ENCODE data around the gene TBX4.

Gene TBX4

DNA sequence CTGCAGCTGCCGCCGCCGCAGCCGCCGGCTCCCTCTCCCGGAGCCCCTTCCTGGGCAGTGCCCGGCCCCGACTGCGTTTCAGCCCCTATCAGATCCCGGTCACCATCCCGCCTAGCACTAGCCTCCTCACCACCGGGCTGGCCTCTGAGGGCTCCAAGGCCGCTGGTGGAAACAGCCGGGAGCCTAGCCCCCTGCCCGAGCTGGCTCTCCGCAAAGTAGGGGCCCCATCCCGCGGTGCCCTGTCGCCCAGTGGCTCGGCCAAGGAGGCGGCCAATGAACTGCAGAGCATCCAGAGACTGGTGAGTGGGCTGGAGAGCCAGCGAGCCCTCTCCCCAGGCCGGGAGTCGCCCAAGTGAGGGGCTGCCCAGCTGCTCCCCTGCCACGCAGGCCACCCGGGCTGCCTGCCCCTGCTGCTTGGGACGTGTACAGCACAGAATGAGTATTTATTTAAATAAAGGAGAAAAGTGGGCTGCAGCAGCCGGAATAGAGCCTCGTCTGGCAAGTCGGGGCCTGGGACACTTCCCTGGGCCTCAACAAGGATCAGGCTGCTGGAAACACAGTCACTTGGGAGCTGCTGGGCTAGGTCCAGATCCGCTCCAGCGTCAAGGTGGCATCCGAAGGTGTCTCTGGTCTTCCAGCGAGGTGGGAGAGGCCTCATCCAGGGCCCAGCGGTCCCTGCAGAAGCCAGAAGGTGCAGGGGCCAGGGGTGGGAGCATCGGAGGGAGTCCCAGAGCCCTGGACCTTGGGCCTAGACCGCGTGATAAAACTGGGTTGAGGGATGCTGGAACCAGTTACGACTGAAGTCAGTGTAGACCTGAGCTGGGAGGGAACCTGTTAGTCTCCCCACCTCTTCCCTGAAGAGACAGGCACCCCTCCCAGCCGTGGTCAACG lies 43.8 kb upstream of the TBX4 start:
- Histone ChIP-seq H3K9ac (ENCODE audit: low read depth in 1 of 2, low read length in 2 of 2) (no peak overlapping the region), H3K36me3 (ENCODE audit: control insufficient read depth in 1 of 2, insufficient read depth in 2 of 2, low read length in 2 of 2) (no peaks in the 10 kb centered on the region), H3K27me3 (ENCODE audit: control insufficient read depth in 1 of 2, insufficient read depth in 2 of 2, low read length in 2 of 2) (peaks cover 72 to 73% of the 10 kb centered on the region in 2 donors), H3K9me3 (ENCODE audit: control insufficient read depth in 1 of 2, low read length in 2 of 2) (no peaks in the 10 kb centered on the region), H3K27ac (ENCODE audit: low read depth, low read length) (peak overlapping the region; percentile 0), H3K4me3 (ENCODE audit: low read depth in 1 of 2, low read length in 2 of 2) (peak overlapping the region in 1 of 2 donors; percentile 65), H3K4me1 (ENCODE audit: control insufficient read depth in 1 of 2, insufficient read depth in 2 of 2, low read length in 2 of 2) (peaks cover 0 to 25% of the 10 kb centered on the region in 2 donors)

DNA sequence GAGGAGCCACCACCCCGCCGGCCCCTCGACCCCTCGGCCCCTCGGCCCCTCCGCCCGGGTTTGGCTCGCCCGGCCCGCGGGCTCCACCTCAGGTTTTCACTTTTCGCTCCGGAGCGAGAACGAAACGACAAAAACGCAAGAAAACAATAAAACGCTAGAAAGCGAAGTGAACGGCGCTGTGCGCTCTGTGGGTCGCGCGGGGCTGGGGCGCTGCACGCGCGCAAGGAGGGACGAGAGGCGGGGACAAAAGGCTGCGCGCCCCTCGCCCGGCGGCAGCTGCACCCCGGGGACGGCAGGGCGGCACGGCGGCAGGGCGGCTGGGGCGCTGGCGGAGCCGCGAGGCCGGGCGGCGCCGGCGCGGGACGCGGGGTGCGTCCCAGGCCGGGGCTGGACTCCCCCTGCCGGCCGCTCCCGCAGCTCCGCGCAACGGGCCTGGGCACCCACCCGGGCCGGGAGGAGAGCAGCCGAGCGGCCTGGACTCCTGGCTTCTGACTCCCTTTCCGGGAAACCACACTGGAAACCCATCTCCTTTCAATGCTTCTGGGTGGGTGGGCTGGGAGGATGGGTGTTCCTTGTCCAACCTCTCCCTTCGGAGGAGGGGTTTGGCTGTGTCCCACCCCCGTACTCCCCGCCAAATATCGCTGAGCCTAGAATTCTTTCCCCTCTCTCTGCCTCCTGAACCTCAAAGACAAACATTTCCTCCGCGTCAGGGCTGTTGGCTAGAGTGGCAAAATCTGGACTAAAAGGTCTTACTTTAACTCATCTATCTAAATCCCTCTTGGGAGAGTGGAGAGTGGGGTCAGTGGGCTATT lies 42.7 kb upstream of the TBX4 start:
- Histone ChIP-seq H3K4me3 (ENCODE audit: low read depth in 1 of 2, low read length in 2 of 2) (peak overlapping the region; percentile 40 to 65), H3K36me3 (ENCODE audit: control insufficient read depth in 1 of 2, insufficient read depth in 2 of 2, low read length in 2 of 2) (no peaks in the 10 kb centered on the region), H3K9ac (ENCODE audit: low read depth in 1 of 2, low read length in 2 of 2) (no peak overlapping the region), H3K9me3 (ENCODE audit: control insufficient read depth in 1 of 2, low read length in 2 of 2) (no peaks in the 10 kb centered on the region), H3K27ac (ENCODE audit: low read depth, low read length) (peak overlapping the region; percentile 42), H3K27me3 (ENCODE audit: control insufficient read depth in 1 of 2, insufficient read depth in 2 of 2, low read length in 2 of 2) (peaks cover 63 to 64% of the 10 kb centered on the region in 2 donors), H3K4me1 (ENCODE audit: control insufficient read depth in 1 of 2, insufficient read depth in 2 of 2, low read length in 2 of 2) (peaks cover 0 to 25% of the 10 kb centered on the region in 2 donors)

DNA sequence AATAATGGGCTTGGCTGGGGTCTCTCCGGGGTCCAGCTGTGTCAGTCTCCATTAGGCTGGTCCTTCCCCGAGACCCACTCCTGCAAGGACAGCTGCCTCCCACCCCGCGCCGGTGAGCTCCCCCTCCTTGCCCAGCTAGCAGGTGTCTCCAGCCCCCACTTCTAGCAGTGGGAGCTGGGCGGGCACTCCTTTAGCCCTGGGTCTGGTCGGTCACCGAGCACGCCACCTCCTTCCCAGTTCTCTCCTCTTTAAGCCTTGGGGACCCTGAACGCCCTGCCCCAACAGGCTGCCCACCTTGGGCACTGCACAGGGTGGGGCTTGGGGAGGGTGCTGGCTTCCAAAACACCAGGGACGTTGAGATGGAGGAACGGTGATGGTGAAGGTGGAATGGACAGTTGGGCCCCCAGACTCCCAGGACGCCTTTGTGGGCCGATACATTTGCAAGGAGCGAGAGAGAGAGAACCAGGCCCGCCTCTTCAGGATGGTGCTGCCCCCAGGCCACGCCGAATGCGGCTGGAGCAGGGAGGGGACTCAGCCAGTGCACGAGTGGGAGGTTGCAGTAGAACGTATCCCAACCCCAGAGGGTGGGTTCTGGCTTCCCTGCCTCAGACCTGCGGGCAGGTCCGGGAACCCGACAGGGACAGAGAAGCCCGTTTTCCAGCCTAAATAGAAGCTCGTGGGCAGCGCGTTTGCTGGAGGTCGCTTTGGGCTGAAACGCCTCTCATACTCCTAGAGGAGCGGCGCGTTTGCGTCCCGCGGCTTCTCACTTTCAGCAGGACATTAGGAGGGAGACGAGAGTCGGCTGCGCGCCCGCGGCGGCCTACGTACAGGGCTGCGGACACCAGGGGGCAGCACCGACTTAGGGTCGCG lies 41.8 kb upstream of the TBX4 start:
- no peaks in the 10 kb centered on the region for H3K36me3 ChIP-seq (ENCODE audit: control insufficient read depth in 1 of 2, insufficient read depth in 2 of 2, low read length in 2 of 2)
- no peaks in the 10 kb centered on the region for H3K9me3 ChIP-seq (ENCODE audit: control insufficient read depth in 1 of 2, low read length in 2 of 2)
- peak overlapping the region; percentile 42 for H3K27ac ChIP-seq (ENCODE audit: low read depth, low read length)
- peak overlapping the region; percentile 61 to 65 for H3K4me3 ChIP-seq (ENCODE audit: low read depth in 1 of 2, low read length in 2 of 2)
- peak overlapping the region in 1 of 2 donors; percentile 51 for H3K9ac ChIP-seq (ENCODE audit: low read depth in 1 of 2, low read length in 2 of 2)
- H3K4me1 ChIP-seq (ENCODE audit: control insufficient read depth in 1 of 2, insufficient read depth in 2 of 2, low read length in 2 of 2): peaks cover 0 to 25% of the 10 kb centered on the region in 2 donors
- H3K27me3 ChIP-seq (ENCODE audit: control insufficient read depth in 1 of 2, insufficient read depth in 2 of 2, low read length in 2 of 2): peaks cover 54 to 58% of the 10 kb centered on the region in 2 donors

DNA sequence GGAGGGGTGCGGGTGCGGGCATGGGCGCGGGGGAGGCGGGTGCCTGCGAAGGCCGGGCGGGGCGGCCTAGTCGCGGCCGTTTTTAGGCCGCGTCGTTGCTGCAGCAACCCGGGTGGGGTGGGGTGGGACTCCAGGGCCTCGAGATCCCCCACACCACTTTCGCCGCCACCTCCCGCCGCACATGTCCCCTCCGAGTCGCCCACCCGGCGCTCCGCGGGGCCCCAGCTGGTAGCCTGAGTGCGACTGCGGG lies 41.3 kb upstream of the TBX4 start:
- Histone ChIP-seq H3K27me3 (ENCODE audit: control insufficient read depth in 1 of 2, insufficient read depth in 2 of 2, low read length in 2 of 2) (peaks cover 49 to 52% of the 10 kb centered on the region in 2 donors), H3K4me1 (ENCODE audit: control insufficient read depth in 1 of 2, insufficient read depth in 2 of 2, low read length in 2 of 2) (peaks cover 0 to 25% of the 10 kb centered on the region in 2 donors), H3K4me3 (ENCODE audit: low read depth in 1 of 2, low read length in 2 of 2) (peak overlapping the region; percentile 68 to 70), H3K36me3 (ENCODE audit: control insufficient read depth in 1 of 2, insufficient read depth in 2 of 2, low read length in 2 of 2) (no peaks in the 10 kb centered on the region), H3K9me3 (ENCODE audit: control insufficient read depth in 1 of 2, low read length in 2 of 2) (no peaks in the 10 kb centered on the region), H3K9ac (ENCODE audit: low read depth in 1 of 2, low read length in 2 of 2) (peak overlapping the region; percentile 51 to 54), H3K27ac (ENCODE audit: low read depth, low read length) (peak overlapping the region; percentile 67)

DNA sequence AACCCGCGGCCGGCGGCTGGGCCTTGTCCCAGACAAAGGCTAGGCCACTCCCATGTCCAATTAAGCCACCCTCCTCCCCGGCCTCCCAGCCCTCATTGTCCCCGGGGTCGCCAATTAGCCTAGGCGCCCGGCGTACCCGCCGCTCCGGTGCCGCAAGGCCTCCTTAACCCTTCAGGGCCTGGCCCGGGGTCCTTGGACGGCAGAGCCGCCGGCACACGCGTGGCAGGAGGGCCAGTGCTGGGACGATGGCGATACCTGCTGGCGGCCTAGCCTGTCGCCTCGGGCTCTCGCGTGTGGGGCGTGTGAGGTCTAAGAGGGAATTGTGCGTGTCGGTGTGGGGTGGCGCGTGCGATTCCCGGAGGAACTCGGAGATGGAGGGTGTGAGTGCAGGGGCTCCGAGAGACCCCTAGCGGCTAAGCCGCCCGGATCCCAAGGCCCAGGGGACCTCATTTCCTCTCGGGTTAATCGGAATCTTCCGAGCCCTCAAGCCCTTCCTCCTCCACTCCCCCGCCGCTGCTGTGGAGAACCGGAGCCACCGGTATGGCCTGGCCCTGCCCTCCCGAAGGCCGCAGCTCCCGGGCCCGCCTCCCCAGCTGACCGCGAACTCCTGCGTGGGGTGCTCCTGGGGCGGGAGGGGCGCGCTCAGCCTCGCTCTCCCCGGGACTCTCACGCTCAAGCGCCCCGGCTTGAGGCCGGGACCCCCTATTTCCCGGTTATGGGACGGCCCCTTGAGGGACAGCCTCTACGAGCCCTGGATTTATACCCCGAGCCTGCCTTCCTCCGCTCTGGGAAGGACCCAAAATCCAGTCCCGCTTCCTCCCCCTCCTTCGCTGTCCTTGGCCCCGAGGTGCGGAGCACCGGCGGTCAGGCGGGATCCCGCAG lies 40.7 kb upstream of the TBX4 start:
- Histone ChIP-seq H3K4me3 (ENCODE audit: low read depth in 1 of 2, low read length in 2 of 2) (peak overlapping the region; percentile 68 to 70), H3K4me1 (ENCODE audit: control insufficient read depth in 1 of 2, insufficient read depth in 2 of 2, low read length in 2 of 2) (peaks cover 0 to 25% of the 10 kb centered on the region in 2 donors), H3K27me3 (ENCODE audit: control insufficient read depth in 1 of 2, insufficient read depth in 2 of 2, low read length in 2 of 2) (peaks cover 43 to 46% of the 10 kb centered on the region in 2 donors), H3K27ac (ENCODE audit: low read depth, low read length) (peak overlapping the region; percentile 67), H3K9ac (ENCODE audit: low read depth in 1 of 2, low read length in 2 of 2) (peak overlapping the region; percentile 54), H3K9me3 (ENCODE audit: control insufficient read depth in 1 of 2, low read length in 2 of 2) (no peaks in the 10 kb centered on the region), H3K36me3 (ENCODE audit: control insufficient read depth in 1 of 2, insufficient read depth in 2 of 2, low read length in 2 of 2) (no peaks in the 10 kb centered on the region)

DNA sequence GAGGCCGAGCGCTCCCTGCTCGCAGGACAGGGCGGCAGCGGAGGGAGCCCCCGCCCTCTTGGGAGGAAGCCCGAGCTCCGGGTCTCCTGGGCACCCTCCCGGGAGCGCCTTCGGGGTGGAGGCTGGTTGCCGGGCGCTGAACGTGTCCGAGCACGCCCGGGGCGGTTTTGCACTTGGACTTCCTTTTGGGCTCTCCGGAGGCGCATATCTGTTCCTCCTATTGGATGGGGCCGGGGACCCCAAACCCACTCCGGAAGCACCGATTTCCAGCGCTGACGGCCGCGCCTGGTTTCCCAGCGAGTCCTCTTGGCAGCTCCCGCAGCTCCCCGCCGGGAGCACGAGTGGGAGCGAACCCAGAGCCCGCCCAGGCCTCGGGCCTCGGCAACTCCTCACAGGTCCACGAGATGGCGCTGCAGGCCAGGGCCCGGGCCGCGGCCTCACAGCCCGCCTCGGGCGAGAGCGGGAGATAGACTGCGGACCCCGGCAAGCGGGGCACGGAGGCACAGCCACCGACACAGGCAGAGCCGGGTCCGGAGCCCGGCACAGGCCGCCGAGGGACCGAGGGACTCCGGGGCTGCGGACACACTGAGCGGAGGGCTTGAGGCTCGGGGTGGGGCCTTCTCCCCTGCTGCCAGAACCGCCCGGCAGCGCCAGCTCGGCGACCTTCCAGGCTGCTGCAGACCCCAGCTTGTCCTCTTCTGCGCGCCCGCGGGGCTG lies 39.9 kb upstream of the TBX4 start:
- Histone ChIP-seq H3K4me3 (ENCODE audit: low read depth in 1 of 2, low read length in 2 of 2) (peak overlapping the region; percentile 68 to 70), H3K4me1 (ENCODE audit: control insufficient read depth in 1 of 2, insufficient read depth in 2 of 2, low read length in 2 of 2) (peaks cover 0 to 25% of the 10 kb centered on the region in 2 donors), H3K36me3 (ENCODE audit: control insufficient read depth in 1 of 2, insufficient read depth in 2 of 2, low read length in 2 of 2) (no peaks in the 10 kb centered on the region), H3K27me3 (ENCODE audit: control insufficient read depth in 1 of 2, insufficient read depth in 2 of 2, low read length in 2 of 2) (peaks cover 37 to 39% of the 10 kb centered on the region in 2 donors), H3K9me3 (ENCODE audit: control insufficient read depth in 1 of 2, low read length in 2 of 2) (no peaks in the 10 kb centered on the region), H3K9ac (ENCODE audit: low read depth in 1 of 2, low read length in 2 of 2) (peak overlapping the region; percentile 54), H3K27ac (ENCODE audit: low read depth, low read length) (peak overlapping the region; percentile 67)

DNA sequence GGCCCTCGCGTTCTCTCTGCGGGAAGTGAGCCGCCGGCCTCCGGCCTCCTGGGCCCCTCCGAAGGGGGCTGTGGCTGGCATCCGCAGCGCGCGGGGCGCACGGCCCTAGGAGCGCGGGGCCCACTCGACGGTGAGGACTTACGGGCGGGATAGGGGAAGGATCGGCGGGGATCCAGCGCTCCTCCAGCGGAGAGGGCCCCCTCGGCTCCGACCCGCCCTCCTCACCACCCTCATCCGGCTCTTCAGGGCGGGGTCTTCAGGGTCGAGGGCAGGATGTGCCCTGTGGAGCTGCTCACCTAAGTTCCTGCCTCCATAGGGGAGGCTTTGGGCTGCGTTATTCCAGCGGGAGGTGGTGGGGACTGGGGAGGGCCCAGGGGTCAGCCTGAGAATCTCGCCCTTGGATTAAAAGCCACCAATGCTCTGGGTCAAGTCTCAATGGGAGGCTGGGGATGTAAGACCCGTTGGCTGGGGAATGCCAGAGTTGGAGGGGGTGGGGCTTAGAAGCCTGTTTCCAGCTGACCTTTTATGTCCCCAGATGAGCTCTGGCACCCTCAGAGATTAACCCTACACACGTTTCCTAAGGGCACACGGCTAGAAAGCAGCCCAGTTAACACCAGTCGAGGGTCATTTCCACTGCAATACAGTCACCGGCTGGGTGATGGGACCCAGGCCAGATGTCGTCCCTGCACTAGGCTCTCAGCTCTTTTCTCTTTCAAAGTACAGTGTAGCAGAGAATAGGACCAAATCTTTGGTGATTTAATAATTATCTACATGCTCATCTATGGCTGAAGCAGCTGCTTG lies 39.2 kb upstream of the TBX4 start:
- peaks cover 0 to 20% of the 10 kb centered on the region in 2 donors for H3K4me1 ChIP-seq (ENCODE audit: control insufficient read depth in 1 of 2, insufficient read depth in 2 of 2, low read length in 2 of 2)
- no peaks in the 10 kb centered on the region for H3K9me3 ChIP-seq (ENCODE audit: control insufficient read depth in 1 of 2, low read length in 2 of 2)
- peaks cover 31% of the 10 kb centered on the region in 2 donors for H3K27me3 ChIP-seq (ENCODE audit: control insufficient read depth in 1 of 2, insufficient read depth in 2 of 2, low read length in 2 of 2)
- H3K4me3 ChIP-seq (ENCODE audit: low read depth in 1 of 2, low read length in 2 of 2): peak overlapping the region; percentile 68 to 70
- peak overlapping the region; percentile 47 to 48 for H3K9ac ChIP-seq (ENCODE audit: low read depth in 1 of 2, low read length in 2 of 2)
- no peaks in the 10 kb centered on the region for H3K36me3 ChIP-seq (ENCODE audit: control insufficient read depth in 1 of 2, insufficient read depth in 2 of 2, low read length in 2 of 2)
- H3K27ac ChIP-seq (ENCODE audit: low read depth, low read length): no peak overlapping the region

DNA sequence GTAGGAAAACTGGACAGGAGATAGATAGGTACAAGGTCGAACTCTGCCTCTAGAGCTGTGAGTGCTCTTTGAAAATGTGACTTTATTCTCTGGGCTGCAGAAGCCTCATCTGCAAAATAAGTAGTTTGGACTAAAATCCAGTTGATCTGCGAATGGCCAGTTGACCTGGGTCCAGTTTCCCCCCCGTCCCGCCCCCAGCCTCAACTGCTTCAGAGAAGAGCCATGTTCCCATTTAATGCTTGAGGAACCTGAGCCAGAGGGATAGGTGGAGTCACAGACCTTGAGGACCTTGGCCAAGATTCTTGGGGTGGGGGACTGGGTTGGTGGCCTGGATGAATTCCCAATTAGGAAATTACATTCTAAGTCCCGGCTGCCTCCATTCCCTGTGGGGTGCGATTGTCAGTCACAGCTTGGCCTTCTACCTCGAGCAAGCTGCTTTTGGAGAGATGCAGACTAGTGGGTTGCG lies 38.5 kb upstream of the TBX4 start:
- Histone ChIP-seq H3K9ac (ENCODE audit: low read depth in 1 of 2, low read length in 2 of 2) (peak overlapping the region in 1 of 2 donors; percentile 48), H3K27me3 (ENCODE audit: control insufficient read depth in 1 of 2, insufficient read depth in 2 of 2, low read length in 2 of 2) (peaks cover 24 to 25% of the 10 kb centered on the region in 2 donors), H3K4me1 (ENCODE audit: control insufficient read depth in 1 of 2, insufficient read depth in 2 of 2, low read length in 2 of 2) (peaks cover 0 to 20% of the 10 kb centered on the region in 2 donors), H3K27ac (ENCODE audit: low read depth, low read length) (no peak overlapping the region), H3K4me3 (ENCODE audit: low read depth in 1 of 2, low read length in 2 of 2) (no peak overlapping the region), H3K36me3 (ENCODE audit: control insufficient read depth in 1 of 2, insufficient read depth in 2 of 2, low read length in 2 of 2) (no peaks in the 10 kb centered on the region), H3K9me3 (ENCODE audit: control insufficient read depth in 1 of 2, low read length in 2 of 2) (no peaks in the 10 kb centered on the region)
